ENCODE measurements around the gene ADAMTS4. TPM values are rescaled to one million over a fixed set of nuclear protein-coding genes. Genes with fewer than 3 reads are reported as not detected.

ADAMTS4 gene
- polyA plus RNA-seq, 1 experiment, result 1.3 TPM

DNA sequence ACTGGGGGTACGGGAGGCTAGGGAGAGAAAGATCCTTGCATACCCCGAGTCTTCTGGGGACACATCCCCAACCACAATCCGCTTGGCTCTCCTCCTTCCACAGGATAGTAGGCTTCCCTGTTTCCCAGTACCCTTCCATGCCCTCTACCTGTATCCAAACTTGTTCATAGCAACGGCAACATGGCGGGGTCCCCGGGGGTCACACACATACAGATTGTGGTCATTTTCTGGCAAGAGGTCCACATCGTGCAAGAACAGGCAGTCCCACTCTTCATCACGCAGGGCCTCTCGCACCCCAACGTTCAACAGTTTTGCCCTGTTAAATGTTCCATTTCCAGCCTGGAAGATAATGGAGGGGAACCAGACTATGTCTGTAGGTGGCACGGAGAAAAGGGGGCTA lies 25.1 kb downstream of the ADAMTS4 start:
- no peak for DNase-seq (ENCODE audit: low read depth)
- TF ChIP-seq, protein P1, sequence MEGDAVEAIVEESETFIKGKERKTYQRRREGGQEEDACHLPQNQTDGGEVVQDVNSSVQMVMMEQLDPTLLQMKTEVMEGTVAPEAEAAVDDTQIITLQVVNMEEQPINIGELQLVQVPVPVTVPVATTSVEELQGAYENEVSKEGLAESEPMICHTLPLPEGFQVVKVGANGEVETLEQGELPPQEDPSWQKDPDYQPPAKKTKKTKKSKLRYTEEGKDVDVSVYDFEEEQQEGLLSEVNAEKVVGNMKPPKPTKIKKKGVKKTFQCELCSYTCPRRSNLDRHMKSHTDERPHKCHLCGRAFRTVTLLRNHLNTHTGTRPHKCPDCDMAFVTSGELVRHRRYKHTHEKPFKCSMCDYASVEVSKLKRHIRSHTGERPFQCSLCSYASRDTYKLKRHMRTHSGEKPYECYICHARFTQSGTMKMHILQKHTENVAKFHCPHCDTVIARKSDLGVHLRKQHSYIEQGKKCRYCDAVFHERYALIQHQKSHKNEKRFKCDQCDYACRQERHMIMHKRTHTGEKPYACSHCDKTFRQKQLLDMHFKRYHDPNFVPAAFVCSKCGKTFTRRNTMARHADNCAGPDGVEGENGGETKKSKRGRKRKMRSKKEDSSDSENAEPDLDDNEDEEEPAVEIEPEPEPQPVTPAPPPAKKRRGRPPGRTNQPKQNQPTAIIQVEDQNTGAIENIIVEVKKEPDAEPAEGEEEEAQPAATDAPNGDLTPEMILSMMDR (IDR thresholded peaks at IDR 0.05; ENCODE audit: insufficient read depth, low read depth, low read length), result no peak
- Histone ChIP-seq H3K36me3 (ENCODE audit: control insufficient read depth, insufficient read depth, low read length) (peaks cover 20% of the 10 kb centered on the region), H3K27me3 (ENCODE audit: control insufficient read depth, insufficient read depth, low read length) (no peaks in the 10 kb centered on the region), H3K4me3 (ENCODE audit: low read depth, low read length) (no peak overlapping the region)
- POLR2A ChIA-PET, result interaction anchor here (0.6 kb wide), 1 partner anchor 52 kb away, joined by 7 read pairs; no protein-coding TSS in a partner anchor
- CTCF ChIA-PET, result no interaction called here

DNA sequence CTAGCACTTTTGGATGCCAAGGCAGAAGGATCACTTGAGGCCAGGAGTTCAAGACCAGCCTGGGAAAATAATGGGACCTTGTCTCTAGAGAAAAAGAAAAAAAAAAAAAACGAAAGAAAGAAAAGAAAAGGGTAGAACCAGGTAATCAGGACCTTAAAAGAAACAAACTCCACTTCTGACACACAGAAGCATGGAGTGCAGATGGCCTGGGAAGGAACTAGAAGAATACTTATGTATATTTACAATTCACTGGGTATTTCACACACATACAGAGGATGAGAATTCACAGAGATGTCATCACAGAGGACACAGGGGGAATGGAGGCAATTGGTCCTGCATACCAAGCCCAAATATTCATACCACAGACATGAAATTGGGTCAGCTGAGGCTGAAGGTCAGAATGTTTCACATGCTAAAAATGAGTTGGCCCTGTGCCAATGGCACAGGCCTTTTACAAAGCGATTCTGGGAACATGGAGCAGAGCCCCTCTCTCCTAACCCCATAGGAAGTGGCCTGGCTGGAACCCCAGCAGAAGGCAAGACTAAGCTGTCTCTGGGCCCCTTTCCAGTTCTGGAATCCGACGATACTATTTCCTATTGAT lies 26.0 kb downstream of the ADAMTS4 start:
- ChIA-PET POLR2A (interaction anchor here (0.6 to 0.7 kb wide), 2 partner anchors 32 to 53 kb away, joined by 3 to 7 read pairs; no protein-coding TSS in a partner anchor), CTCF (interaction anchor here (0.6 kb wide), 1 partner anchor 10 kb away, joined by 3 read pairs; no protein-coding TSS in a partner anchor)
- no peaks in the 10 kb centered on the region for H3K27me3 ChIP-seq (ENCODE audit: control insufficient read depth, insufficient read depth, low read length)
- no peak overlapping the region for H3K4me3 ChIP-seq (ENCODE audit: low read depth, low read length)
- DNase-seq (ENCODE audit: low read depth), result peak; percentile 69
- peaks cover 20% of the 10 kb centered on the region for H3K36me3 ChIP-seq (ENCODE audit: control insufficient read depth, insufficient read depth, low read length)
- TF ChIP-seq, protein P1 (IDR thresholded peaks at IDR 0.05; ENCODE audit: insufficient read depth, low read depth, low read length), result no peak

DNA sequence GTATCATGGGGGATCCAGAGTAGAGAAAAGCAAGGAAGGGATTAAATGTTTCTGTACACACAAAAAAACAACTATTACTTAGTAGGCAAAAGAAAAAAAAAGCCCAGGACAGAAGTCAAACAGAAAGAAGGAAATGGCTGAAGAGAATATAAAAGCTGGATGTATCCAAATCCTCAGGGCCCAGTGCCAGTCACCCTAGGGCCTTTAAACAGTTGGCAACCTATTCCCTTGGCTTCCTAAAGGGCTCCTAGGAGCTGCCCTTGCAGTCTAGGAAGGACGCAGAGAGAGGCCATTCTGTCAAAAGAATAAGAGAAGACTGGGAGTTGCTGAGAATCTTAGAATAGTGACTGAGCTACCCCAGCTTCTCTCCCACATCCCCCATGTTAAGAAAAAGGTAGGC lies 26.5 kb downstream of the ADAMTS4 start:
- POLR2A ChIA-PET, result no interaction called here

DNA sequence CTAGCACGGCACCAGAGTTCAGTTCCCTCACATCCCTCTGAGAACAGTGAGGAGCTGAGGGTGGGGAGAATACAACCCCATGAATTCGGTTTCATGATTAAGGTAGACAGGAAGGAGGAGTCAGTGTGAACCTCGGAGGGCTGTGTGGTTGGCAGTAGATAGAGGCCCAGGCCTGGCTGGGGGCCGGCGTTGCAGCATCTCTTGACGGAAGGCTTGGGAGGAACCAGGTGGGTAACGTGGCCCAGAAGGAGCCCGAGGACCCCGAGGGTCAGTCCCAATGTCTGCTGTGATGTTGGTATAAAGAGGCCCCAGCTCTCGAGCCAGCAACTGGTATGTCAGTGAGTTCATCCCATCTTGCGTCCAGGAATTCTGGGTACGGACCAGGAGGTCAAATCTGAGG lies 27.2 kb downstream of the ADAMTS4 start:
- peaks cover 20% of the 10 kb centered on the region for H3K36me3 ChIP-seq (ENCODE audit: control insufficient read depth, insufficient read depth, low read length)
- CTCF ChIA-PET, result no interaction called here

More for the DNA sequence above, 26.5 kb downstream of the ADAMTS4 start:
- Histone ChIP-seq H3K4me3 (ENCODE audit: low read depth, low read length) (no peak overlapping the region), H3K36me3 (ENCODE audit: control insufficient read depth, insufficient read depth, low read length) (peaks cover 20% of the 10 kb centered on the region), H3K27me3 (ENCODE audit: control insufficient read depth, insufficient read depth, low read length) (no peaks in the 10 kb centered on the region)
- no peak for DNase-seq (ENCODE audit: low read depth)
- CTCF ChIA-PET, result interaction anchor here (0.6 kb wide), 1 partner anchor 9 kb away, joined by 3 read pairs; no protein-coding TSS in a partner anchor
- TF ChIP-seq, protein P1 (IDR thresholded peaks at IDR 0.05; ENCODE audit: insufficient read depth, low read depth, low read length), result no peak

DNA sequence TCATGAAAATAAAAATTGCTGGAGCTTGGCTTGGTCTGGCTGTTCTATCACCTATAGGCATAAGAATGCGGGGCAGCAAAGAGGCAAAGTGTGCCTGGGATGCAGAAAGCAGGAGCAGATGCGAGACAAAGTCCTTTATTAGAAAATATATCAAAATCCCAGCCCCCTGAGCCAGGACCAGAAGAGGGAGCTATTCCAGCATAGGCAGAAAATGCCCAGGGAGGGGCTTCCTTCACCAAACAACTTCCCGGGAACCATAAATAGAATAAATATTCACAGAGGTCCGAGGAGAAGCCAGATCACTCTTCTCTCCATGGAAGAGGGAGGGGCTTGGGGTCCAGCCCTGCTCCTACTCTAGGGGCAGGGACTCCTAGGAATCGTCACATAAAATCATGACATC lies 27.7 kb downstream of the ADAMTS4 start:
- TF ChIP-seq, protein P1 (IDR thresholded peaks at IDR 0.05; ENCODE audit: insufficient read depth, low read depth, low read length), result no peak; the same call in 1 of the 2 replicates
- CTCF ChIA-PET, result no interaction called here
- POLR2A ChIA-PET, result no interaction called here
- DNase-seq (ENCODE audit: low read depth), result no peak
- H3K36me3 ChIP-seq (ENCODE audit: control insufficient read depth, insufficient read depth, low read length), result peaks cover 20% of the 10 kb centered on the region
- no peaks in the 10 kb centered on the region for H3K27me3 ChIP-seq (ENCODE audit: control insufficient read depth, insufficient read depth, low read length)
- no peak overlapping the region for H3K4me3 ChIP-seq (ENCODE audit: low read depth, low read length)

More for the DNA sequence above, 27.2 kb downstream of the ADAMTS4 start:
- DNase-seq (ENCODE audit: low read depth), result no peak
- TF ChIP-seq, protein P1 (IDR thresholded peaks at IDR 0.05; ENCODE audit: insufficient read depth, low read depth, low read length), result no peak
- H3K27me3 ChIP-seq (ENCODE audit: control insufficient read depth, insufficient read depth, low read length), result no peaks in the 10 kb centered on the region
- H3K4me3 ChIP-seq (ENCODE audit: low read depth, low read length), result no peak overlapping the region
- POLR2A ChIA-PET, result no interaction called here

Measured in BJ (cell line).